IPS DF 4.7 (cell line): ENCODE results near the gene PINK1.

Experiments used
- DNase-seq: peaks from one replicate; pipeline ENCODE4 v3.0.0-alpha.2; 2013; ENCODE audit warnings: low spot score; ENCODE audit errors: extremely low read depth

PINK1 gene

GRCh38 chr1:20610970-20611369 is 22.3 kb upstream of the PINK1 start:
- no peak for DNase-seq

GRCh38 chr1:20611652-20612051 is 21.6 kb upstream of the PINK1 start:
- no peak for DNase-seq

- no peak for DNase-seq
Measured at GRCh38 chr1:20612221-20612746, 21.0 kb upstream of the PINK1 start.

- no peak for DNase-seq
Measured at GRCh38 chr1:20614131-20614579, 19.1 kb upstream of the PINK1 start.

GRCh38 chr1:20615946-20616846 is 17.1 kb upstream of the PINK1 start:
- DNase-seq = no peak

DNA sequence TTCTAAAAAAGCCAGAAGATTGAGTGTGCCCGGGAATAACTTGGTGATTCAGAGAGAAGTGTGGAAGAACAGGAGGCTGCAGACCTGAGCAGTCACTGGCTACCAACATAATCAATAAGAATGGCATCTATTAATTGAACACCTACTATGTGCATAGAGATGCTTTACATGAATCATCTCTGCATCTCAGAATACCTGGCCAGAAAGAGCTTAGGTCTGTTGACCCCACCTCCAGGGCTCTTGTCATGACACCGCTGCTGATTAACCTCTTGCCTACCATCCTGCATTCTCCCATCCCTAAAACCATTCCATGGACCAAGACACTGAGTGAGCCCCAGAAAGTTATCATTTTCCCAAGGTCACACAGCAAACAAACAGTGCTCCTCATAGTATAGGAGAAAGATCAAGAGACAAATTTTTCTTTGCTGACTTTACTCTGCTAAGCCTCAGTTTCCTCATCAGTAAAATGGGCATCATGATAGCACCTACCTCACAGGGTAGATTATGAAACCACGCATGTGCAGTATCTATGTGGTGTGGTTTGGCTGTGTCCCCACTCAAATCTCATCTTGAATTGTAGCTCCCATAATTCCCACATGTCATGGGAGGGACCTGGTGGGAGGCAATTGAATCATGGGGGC is 16.3 kb upstream of the PINK1 start:
- DNase-seq = no peak

GRCh38 chr1:20618550-20618949 is 14.7 kb upstream of the PINK1 start:
- DNase-seq = no peak

DNA sequence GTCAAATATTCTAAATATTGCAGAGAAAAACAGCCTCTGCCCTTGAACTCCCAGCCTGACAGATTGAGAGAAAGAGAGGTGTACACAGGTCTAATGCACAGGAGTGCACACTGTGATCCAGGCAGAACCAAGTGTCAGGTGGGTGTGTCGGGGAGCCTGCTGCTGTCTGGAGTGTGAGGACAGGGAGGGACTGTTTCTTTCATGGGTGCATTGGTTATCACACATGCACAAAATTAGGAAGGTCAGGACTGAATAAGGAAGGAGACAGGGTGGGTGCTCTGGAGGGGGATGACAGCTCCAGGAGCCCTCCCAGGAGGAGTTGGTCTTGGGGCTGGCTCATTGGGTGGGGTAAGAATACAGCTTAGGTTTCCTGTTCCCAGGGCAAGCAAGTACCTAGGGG is 13.3 kb upstream of the PINK1 start:
- no peak for DNase-seq

GRCh38 chr1:20621012-20621411 is 12.2 kb upstream of the PINK1 start:
- DNase-seq = no peak

DNA sequence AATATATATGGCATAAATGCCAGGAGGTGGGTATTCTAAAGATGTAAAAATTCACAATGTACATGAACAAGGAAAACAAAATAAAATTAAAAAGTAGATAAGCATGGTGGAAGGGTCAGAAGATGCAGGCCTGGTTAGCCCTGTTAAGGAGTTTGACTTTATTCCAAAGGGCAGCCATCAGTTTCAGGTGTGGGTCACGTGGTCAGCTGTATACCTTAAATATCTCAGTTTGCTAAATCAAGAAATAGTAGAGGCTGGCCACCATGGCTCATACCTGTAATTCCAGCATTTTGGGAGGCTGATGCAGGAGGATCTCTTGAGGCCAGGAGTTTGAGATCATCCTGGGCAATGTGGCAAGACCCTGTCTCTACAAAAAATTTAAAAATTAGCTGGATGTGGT is 8.5 kb upstream of the PINK1 start:
- no peak for DNase-seq

GRCh38 chr1:20625176-20626097 is 7.8 kb upstream of the PINK1 start:
- DNase-seq = peak; percentile 44

GRCh38 chr1:20626098-20626427 is 7.2 kb upstream of the PINK1 start:
- DNase-seq = no peak

DNA sequence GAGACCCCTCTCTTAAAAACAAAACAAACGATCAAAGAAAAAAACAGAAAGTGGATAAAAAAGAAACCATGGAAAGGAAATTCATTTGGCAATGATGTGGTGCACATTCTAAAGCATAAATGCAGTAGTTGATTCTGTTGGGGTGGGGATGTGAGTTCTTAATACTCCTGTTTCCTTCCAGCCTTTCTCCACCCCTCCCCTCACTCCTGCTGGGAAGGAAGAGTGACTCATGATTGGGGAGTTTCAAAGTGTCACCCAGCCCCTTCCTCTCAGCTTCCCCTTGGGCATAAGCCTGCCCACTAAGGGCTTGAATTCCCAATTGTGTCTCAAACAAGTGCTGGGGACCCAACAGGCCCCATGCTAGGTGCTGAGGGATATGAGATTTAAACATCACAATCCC is 6.7 kb upstream of the PINK1 start:
- DNase-seq = no peak

- no peak for DNase-seq
Measured at GRCh38 chr1:20630729-20631128, 2.5 kb upstream of the PINK1 start.

GRCh38 chr1:20632386-20632785 is 872 bp upstream of the PINK1 start:
- DNase-seq = no peak

DNA sequence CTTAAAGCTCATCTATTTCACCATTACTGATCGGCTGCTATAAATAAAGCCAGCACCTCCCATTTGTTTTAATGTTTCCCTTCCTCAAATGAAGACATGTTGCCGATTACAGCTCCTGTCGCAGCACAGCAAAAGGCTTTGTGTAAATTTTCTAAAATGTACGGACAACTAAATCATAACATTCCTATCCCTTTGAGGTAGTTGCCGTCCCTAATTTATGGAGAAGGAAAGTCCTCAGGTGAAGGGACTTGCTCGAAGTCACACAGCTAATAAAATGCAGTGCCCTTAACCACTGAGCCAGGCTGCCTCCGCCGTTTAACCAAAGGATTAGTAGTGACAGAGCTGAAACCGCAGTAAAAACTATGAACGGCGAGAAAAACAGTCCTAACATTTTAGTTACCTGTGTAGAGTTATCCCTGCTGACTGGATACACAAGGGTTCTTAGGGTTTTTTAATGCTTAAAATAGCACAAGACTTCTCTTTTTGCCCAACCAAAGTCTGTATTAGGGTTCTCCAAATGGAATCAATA is 871 bp downstream of the PINK1 start:
- DNase-seq = no peak

- peak; percentile 28 for DNase-seq
Measured at GRCh38 chr1:20634594-20635084, 1.4 kb downstream of the PINK1 start.

GRCh38 chr1:20636785-20637347 is 3.6 kb downstream of the PINK1 start:
- DNase-seq = no peak

GRCh38 chr1:20640183-20640597 is 6.9 kb downstream of the PINK1 start:
- peak; percentile 25 for DNase-seq

DNA sequence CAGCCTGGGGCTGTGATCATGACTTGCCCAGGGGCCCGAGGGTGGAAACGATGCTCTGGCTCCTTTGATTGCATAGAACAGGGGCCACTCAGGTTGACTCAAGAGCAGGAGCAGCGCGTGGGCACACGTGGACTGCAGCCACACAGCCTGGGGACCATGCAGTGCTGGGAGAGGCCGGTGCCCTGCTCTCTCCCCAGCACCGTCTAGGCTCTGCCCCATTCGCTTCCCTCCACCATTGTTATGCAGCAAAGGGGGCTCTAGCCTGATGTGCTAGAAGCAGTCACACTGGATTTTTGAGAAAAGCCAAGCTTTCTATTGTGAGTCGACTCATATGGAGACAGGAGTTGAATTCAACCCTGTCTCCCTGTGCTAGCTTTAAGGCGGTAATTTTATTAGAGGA is 8.7 kb downstream of the PINK1 start:
- no peak for DNase-seq

GRCh38 chr1:20643080-20643479 is 9.8 kb downstream of the PINK1 start:
- DNase-seq = no peak
